ENCODE data around the gene ROBO1.

DNA sequence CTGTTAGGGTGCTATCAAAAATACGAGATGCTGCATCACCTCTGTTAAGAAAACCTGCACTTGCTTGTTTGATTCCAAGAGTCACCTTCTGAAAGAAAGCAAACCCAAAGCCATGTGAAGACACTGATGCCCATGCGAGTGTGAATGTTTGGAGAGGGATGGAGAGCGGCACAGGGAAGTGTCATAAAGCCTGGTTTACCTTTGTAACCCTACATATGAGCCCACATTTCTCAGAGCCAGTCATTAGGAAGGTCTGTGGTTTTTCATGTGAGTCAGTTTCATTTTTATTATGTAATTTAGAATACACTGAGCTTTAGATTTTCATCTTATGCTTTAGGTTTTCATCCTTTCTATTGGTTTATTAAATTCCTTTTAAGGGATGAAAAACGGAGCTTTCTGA lies 896.8 kb downstream of the ROBO1 start:
- no peak for TF ChIP-seq POLR2A (IDR thresholded peaks at IDR 0.05; ENCODE audit: low read length)
- no peak for TF ChIP-seq GATA1 (IDR thresholded peaks at IDR 0.05; ENCODE audit: low read depth, low read length)
